ENCODE results near the gene MAML3.

- TF ChIP-seq CTCF (IDR thresholded peaks at IDR 0.05) (no peak), POLR2A (IDR thresholded peaks at IDR 0.05) (no peak)
Measured at GRCh38 chr4:139721789-139722188, 432.2 kb downstream of the MAML3 start.

Data from lower leg skin (tissue), 3 donors.